ENCODE measurements around the gene POLDIP3.
"Not testable (repeated sequence)": the region's sequence is repeated elsewhere in the genome, so short reads cannot be mapped to it uniquely, and the experiment has no call there.

Gene POLDIP3

DNA sequence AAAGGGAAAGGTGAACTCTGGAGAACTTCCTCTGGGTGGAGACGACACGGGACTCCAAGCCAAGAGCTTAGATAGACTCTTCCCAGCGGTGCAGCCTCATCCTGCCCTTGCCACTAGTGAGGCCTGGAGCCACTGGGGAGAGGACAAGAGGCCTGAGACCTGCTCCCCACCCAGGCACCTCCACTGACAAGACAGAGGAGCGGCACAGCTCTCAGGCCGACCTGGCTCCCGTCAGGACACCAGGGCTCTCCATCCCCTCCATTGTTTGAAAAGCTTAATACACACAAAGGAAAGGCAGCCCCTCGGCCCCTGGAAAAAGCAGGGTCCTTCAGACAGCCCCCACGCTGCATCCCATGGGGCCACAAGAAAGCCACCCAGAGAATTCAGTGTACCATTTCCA is 29.6 kb downstream of the POLDIP3 start:
- no peak for DNase-seq

DNA sequence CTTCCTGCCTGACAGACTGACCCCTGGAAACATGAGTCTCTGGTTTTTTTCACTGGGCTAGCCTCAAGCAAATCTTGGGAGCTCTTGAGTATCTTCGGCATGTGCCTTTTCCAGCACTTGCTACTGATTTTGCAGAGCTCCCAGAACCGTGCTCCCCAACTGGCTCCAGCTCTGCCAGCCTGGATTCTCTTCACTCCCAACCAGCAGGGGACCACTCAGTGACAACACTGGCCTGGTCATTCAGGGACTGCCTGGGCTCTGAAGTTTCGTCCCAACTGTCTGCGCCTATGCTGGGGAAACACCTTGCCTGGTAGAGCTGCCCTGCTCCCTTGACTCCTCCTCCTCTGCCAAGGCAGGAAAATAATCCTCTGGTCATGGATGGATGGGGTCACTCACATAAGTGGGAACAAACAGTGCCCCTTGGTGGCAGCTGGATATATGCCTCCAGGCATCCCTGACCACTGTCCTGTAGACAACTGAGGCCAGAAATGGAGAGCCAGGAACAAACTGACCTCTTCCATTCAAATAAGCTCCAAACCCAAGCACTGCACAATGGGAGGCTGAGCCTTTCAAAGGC is 30.2 kb downstream of the POLDIP3 start:
- DNase-seq, result no peak

GRCh38 chr22:42582987-42583386 is 31.7 kb downstream of the POLDIP3 start:
- DNase-seq, result no peak

GRCh38 chr22:42581762-42582716 is 32.6 kb downstream of the POLDIP3 start:
- peak; percentile 48 to 67 for DNase-seq

DNA sequence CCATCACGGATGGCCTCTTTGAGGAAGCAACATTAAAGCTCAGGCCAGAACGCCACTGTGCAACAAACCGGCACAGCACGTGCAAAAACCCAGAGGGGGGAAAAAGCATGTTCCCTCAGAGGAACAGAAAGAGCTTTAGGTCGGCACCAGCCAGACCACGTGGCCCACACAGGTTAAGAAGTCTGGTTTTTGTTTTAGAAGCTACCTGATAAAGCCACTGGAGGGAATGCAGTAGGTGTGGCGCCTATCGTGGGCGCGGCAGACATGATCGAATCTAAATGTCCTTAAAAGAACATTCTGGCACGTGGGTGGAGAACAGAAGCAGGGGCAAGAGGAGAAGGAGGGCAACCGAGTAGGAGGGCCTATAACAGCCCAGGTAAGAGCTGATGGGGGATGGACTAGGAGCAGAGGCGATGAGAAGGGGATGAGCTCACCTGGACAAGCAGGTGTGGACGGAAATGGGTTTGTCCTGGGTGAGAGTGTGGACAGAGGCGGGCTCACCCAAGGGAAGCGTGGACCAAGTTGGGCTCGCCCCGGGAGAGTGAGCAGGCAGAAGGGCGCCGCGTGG is 33.4 kb downstream of the POLDIP3 start:
- not testable (repeated sequence) for DNase-seq

- not testable (repeated sequence) for DNase-seq
Measured at GRCh38 chr22:42580040-42580439, 34.6 kb downstream of the POLDIP3 start.

- no peak for DNase-seq
Measured at GRCh38 chr22:42577623-42578240, 37.0 kb downstream of the POLDIP3 start.

GRCh38 chr22:42577141-42577540 is 37.5 kb downstream of the POLDIP3 start:
- not testable (repeated sequence) for DNase-seq

DNA sequence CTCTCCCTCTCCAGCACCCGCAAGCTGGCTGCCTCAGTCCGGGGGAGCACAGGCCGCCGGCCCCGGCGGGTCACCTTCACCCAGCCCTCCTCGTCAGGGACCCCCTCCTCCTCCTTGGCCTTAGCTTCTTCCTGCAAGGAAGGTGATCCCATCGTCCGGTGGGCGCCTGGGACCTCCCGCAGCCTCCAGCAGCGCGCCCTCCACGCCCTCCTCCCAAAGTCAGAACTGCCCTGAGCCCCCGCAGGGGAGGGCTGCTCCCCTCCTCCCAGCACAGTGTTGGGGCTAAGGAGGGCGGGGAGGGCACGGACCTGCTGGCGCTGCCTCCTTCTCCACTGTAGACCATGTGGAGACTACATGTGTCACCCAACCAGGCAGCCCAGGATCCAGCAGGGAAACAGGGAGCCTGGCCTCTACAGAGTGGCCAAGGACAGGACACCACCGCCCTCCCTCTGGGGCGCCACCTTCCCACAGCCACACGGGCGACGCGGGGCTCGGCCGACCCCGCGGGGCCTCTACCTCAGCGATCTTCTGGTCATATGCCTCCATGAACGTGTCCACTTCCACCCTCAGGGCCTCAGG is 38.6 kb downstream of the POLDIP3 start:
- DNase-seq, result not testable (repeated sequence)

DNA sequence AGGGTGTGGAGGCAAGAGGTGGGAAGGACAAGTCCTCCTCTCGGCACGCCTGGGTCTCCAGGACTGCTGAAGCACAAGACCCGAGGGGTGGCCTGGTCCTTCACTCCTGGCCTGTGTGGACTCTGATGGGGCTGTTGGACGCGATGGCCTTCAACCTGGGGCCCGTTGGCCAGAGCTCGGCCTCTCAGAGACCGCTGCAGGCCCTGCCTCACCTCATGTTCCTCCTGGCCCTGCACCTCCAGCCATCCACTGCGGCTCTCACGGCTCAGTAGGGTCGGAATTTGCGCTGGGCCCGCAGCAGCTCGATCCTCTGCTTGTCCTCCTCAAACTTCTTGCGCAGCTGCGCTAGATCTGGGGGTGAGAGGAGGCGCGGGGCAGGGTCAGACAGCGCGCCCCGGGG is 40.2 kb downstream of the POLDIP3 start:
- DNase-seq, result not testable (repeated sequence)

DNA sequence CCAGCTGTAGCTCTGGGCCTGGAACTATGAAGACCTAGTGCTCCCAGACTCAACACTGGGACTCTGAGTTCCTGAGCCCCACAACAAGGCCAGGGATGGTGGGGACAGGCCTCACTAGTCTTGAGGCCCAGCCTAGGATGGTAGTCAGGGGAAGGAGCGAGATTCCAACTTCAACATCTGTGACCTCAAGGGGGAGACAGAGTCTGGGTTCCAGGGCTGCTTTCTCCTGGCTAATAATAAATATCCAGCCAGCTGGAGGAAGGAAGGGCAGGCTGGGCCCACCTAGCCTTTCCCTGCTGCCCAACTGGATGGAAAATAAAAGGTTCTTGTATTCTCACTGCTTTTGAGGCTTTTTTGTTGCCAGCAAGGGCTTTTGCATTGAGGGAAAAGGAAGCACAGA is 40.6 kb downstream of the POLDIP3 start:
- not testable (repeated sequence) for DNase-seq

GRCh38 chr22:42571068-42571467 is 43.6 kb downstream of the POLDIP3 start:
- DNase-seq, result not testable (repeated sequence)

DNA sequence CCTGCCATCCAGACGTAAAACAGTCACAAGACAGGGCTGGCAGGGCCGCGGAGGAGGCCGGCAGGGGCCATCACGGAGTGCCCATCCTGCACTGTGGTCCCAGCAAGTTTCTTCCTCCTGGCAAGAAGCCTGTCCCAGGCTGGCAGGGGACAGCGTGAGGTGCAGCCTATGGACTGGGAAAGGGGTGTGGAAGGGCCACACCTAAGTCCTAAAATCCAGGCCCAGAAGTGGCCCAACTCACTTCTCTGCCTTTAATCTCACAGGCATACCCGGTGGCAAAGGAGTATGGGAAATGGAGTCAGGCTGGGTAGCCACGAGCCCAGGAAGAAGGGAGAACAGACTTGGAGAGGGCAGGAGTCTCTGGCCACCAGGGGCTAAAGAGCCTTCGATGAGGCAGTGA is 44.1 kb downstream of the POLDIP3 start:
- not testable (repeated sequence) for DNase-seq

DNA sequence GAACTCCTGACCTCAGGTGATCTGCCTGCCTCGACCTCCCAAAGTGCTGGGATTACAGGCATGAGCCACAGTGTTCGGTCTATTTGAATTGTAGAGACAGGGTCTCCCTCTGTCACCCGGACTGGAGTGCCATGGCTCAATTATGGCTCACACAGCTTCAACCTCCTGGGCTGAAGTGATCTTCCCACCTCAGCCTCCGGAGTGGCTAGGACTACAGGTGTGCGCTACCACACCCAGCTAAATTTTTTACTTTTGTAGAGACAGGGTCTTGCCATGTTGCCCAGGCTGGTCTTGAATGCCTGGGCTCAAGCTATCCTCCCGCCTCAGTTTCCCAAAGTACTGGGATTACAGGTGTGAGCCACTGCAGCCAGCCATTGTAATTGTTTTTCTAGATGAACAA is 46.7 kb downstream of the POLDIP3 start:
- DNase-seq, result not testable (repeated sequence)

DNA sequence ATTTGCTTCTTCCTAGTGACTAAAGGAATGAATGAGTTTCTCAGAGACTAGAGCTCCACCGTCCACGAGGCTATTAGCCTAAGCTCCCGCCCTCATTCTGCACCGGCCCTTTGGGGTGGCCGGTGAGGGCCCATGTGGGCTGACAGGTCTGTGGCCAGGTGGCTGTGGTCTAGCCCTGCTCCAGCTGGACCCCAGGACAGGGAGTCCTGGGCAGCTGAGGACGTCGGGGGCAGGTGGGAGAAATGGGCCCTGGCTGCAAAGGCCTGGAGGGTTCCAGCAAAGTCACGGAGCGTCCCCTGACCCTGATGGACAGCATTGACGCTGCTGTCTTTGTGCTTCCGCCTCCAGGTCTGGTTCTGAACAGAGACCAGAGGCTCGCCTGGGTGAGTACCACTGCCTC is 48.7 kb downstream of the POLDIP3 start:
- DNase-seq, result no peak

DNA sequence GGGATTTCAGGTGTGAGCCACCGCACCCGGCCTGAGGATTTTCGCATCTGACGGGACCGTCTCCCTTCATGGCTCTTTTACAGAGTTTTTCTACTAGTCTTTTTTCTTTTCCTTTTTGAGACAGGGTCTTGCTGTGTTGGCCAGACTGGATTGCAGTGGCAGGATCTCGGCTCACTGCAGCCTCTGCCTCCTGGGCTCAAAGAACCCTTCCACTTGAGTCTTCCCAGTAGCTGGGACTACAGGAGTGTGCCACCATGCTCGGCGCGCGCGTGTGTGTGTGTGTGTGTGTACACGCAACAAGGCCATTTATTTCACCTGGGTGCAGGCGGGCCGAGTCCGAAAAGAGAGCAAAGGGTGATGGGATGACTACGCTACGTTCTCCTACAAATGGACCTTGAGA is 50.0 kb downstream of the POLDIP3 start:
- DNase-seq, result no peak

- not testable (repeated sequence) for DNase-seq
Measured at GRCh38 chr22:42563943-42564342, 50.7 kb downstream of the POLDIP3 start.

GRCh38 chr22:42562684-42563083 is 52.0 kb downstream of the POLDIP3 start:
- DNase-seq, result no peak

GRCh38 chr22:42562279-42562678 is 52.4 kb downstream of the POLDIP3 start:
- DNase-seq, result no peak

DNA sequence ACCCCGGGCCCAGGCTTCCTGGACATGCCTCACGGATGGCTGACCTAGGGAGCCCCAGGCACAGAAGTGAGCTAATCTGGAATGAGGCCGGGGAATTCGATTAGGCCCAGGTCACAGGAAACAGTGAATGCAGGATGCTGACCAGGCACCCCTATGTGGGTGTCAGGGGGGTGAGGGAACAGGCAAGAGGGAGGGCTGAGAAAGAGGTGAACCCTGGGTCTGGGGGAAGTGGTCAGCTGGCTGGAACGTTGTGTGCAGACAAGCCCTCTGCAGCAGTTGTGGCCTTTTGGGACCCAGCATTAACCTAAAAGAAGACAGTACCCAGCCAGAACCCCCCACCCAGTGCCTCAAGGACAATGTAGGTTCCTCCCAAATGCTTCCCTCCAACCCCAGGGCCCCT is 52.8 kb downstream of the POLDIP3 start:
- DNase-seq, result no peak

DNA sequence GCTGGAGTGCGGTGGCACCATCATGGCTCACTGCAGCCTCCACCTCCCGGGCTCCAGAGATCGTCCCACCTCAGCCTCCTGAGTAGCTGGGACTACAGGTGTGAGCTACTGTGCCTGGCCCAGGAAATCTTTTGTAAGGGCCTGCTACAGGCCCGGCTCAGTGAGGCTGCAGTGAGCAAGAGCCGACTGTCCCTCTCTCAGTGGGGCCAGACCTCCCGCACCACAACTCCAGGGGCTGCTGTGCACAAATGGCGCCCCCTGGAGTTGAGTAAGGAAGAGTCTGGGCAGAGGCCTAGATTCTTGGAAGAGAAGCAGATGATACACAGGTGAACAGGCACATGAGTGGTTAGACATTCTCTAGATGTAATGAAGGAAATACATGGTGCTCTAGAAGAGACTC is 53.9 kb downstream of the POLDIP3 start:
- DNase-seq, result peak in 1 of 2 donors; percentile 28

GRCh38 chr22:42560381-42560780 is 54.3 kb downstream of the POLDIP3 start:
- no peak for DNase-seq
